GM12891 (cell line): ENCODE data around the gene COG5.

Experiments used
- DNase-seq: peaks from one replicate; pipeline ENCODE4 v3.0.0; 2011; ENCODE audit warnings: low spot score; ENCODE audit not compliant: insufficient read length
- FAIRE-seq: peaks from 2 replicates; lab custom pipeline; 2011; peaks lifted over from hg19 to GRCh38; lab: Jason Lieb, UNC
- PAX5 ChIP-seq: IDR thresholded peaks from 2 replicates; pipeline ENCODE4 v1.6.1; 2011; ENCODE audit warnings: low read length, moderate library complexity, mild to moderate bottlenecking; ENCODE audit not compliant: insufficient read depth, severe bottlenecking
- POLR2A ChIP-seq: IDR thresholded peaks from 2 replicates; pipeline ENCODE4 v1.6.1; 2011; ENCODE audit warnings: low read depth, low read length, control low read depth
- POLR2AphosphoS5 ChIP-seq: IDR thresholded peaks from 2 replicates; pipeline ENCODE4 v1.6.1; 2011; ENCODE audit warnings: low read depth, low read length, control low read depth
- POU2F2 ChIP-seq: IDR thresholded peaks from 2 replicates; pipeline ENCODE4 v1.6.1; 2011; ENCODE audit warnings: low read depth, mild to moderate bottlenecking, control low read depth, low read length, moderate library complexity
- SPI1 ChIP-seq: IDR thresholded peaks from 2 replicates; pipeline ENCODE4 v1.6.1; 2011; ENCODE audit warnings: low read depth, low read length, control low read depth
- TAF1 ChIP-seq: IDR thresholded peaks from 2 replicates; pipeline ENCODE4 v1.6.1; 2011; ENCODE audit warnings: low read depth, low read length, control low read depth

COG5 gene

GRCh38 chr7:107387128-107387527 lies 176.6 kb downstream of the COG5 start:
- FAIRE-seq (no peak), DNase-seq (no peak)
- no peak for TF ChIP-seq POU2F2
- TF ChIP-seq SPI1: no peak
- TF ChIP-seq PAX5: no peak
- TF ChIP-seq TAF1: no peak
- no peak for TF ChIP-seq POLR2AphosphoS5
- TF ChIP-seq POLR2A: no peak

DNA sequence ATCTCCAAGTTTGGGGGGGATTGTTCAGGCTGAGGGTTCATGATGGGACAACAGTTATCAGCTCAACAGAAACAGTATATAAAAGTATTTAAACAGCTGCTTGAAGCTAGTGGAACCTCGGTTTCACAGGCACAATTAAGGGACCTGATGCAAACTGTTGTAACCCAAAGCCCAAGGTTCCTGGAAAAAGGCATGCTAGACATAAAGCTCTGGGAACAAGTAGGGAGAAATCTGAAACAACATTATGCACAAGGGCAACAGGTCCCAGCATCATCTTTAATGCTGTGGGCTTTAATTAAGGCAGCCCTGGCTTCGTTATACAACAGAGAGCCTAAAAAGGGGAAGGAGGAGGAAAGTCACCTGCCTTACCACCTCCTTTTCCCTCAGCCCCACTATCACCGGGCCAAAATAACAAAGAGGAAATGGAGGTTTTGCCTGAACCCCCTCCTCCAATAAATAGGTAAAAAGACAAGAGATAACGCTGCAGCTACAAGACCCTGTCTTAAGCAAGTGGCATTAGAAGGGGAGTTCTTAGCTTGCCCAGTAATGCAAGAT lies 177.1 kb downstream of the COG5 start:
- TF ChIP-seq SPI1: no peak
- TF ChIP-seq PAX5: no peak
- TF ChIP-seq POU2F2: no peak
- no peak for TF ChIP-seq TAF1
- TF ChIP-seq POLR2AphosphoS5: no peak
- no peak for TF ChIP-seq POLR2A
- FAIRE-seq (no peak), DNase-seq (no peak)

- FAIRE-seq (no peak), DNase-seq (no peak)
- TF ChIP-seq PAX5: no peak
- TF ChIP-seq POLR2AphosphoS5: no peak
These were observed 179.7 kb downstream of the COG5 start for GRCh38 chr7:107384025-107384424.

DNA sequence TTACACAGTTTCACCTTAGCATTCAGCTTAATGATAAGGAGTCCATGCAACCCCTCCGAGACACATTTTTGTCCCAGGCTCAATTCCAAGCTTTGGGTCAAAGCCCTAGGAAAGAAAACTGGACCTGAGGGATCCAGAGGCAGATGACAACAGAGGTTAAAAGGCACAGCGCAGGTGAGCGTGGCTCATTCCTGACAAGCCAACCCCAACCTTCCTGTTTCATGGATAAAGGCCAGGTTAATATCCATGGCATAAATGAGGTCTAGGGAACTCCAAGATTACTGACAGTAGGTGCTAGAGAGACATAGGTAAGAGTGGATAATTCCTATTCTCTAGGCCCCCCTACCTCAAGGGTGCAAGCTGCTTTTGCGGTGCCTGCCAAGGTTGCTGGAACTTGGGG lies 180.5 kb downstream of the COG5 start:
- no peak for DNase-seq
- TF ChIP-seq POU2F2: no peak
- TF ChIP-seq TAF1: no peak
- no peak for TF ChIP-seq POLR2AphosphoS5
- no peak for TF ChIP-seq SPI1
- no peak for TF ChIP-seq POLR2A
- no peak for TF ChIP-seq PAX5
- FAIRE-seq: no peak

DNA sequence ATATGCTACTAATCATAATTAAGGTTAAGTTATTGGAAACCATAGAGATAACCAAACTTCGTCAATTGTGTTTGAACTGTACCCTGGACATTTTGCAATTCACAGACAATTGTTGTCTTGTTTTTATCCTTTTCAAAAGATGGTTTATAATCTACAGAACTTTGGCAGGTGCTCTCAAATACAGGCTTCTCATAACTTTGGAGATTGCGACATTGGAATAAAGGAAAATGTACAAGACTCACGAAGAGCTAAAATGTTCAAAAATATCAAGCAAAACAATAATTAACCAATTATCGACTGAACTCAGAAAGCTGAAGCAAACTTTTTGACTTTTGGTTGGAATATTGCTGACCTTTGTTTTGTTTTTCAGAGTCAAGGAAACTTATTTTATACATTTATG lies 182.3 kb downstream of the COG5 start:
- DNase-seq (no peak), FAIRE-seq (no peak)
- TF ChIP-seq SPI1: no peak
- no peak for TF ChIP-seq PAX5
- no peak for TF ChIP-seq TAF1
- no peak for TF ChIP-seq POLR2A
- no peak for TF ChIP-seq POLR2AphosphoS5
- TF ChIP-seq POU2F2: no peak

- FAIRE-seq (no peak), DNase-seq (no peak)
- TF ChIP-seq PAX5: no peak
- no peak for TF ChIP-seq TAF1
- no peak for TF ChIP-seq SPI1
- no peak for TF ChIP-seq POLR2AphosphoS5
- no peak for TF ChIP-seq POU2F2
- no peak for TF ChIP-seq POLR2A
These were observed 190.4 kb downstream of the COG5 start for GRCh38 chr7:107373354-107373753.

GRCh38 chr7:107372298-107372697 lies 191.4 kb downstream of the COG5 start:
- no peak for TF ChIP-seq POLR2AphosphoS5
- TF ChIP-seq POLR2A: no peak
- no peak for TF ChIP-seq TAF1
- TF ChIP-seq POU2F2: no peak
- no peak for TF ChIP-seq SPI1
- no peak for TF ChIP-seq PAX5
- DNase-seq: no peak
- FAIRE-seq: no peak

DNA sequence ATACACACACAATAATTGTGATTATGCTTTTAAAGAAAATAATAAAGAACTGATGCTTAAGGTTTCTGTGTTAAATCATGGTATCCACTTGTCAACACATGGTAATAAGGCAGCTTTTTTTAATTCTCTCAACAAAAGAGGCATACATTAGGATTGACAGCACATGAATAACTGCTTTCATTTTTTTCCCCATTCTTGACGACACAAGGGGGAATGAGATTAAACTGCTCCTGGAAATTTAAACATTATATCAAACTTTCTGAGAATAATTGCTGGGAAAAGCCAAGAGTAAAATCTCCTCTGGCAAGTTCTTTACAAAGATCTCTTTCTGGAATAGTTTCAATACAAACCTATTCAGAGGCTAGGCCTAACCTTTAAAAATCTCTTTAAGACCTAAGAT lies 192.9 kb downstream of the COG5 start:
- no peak for TF ChIP-seq TAF1
- TF ChIP-seq PAX5: no peak
- TF ChIP-seq POU2F2: no peak
- no peak for TF ChIP-seq POLR2AphosphoS5
- TF ChIP-seq POLR2A: no peak
- TF ChIP-seq SPI1: no peak
- no peak for FAIRE-seq
- DNase-seq: no peak

GRCh38 chr7:107364787-107365186 lies 198.9 kb downstream of the COG5 start:
- TF ChIP-seq POLR2AphosphoS5: no peak
- FAIRE-seq: no peak

DNA sequence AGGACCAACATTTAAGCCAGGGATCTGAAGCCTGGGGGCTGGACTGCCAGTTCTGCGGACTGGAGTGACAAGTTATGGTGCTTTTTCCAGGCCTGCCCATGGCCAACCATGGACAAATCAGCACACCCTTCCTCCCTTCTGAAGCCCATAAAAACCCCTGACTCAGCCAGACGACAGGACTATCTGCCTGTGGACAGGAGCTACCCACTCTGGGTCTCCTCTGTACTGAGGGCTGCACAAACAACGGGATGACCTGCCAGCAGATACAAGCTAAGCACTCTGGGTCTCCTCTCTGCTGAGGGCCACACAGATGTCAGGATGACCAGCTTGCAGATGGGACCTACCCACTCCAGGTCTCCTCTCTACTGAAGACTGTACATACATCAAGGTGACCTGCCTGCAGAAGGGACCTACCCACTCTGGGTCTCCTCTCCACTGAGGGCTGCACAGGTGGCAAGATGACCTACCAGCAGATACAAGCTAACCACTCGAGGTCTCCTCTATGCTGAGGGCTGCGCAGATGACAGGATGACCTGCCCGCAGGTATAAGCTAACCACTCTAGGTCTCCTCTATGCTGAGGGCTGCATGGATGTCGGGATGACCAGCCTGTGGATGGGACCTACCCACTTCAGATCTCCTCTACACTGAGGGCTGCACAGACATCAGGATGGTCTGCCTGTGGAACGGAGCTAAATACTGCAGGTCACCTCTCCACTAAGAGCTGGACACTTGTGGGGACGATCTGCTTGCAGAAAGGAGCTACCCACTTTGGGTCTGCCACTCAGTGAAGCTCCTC lies 204.0 kb downstream of the COG5 start:
- DNase-seq (no peak), FAIRE-seq (no peak)
- TF ChIP-seq SPI1 (no peak), POU2F2 (no peak), POLR2A (no peak), TAF1 (no peak), POLR2AphosphoS5 (no peak), PAX5 (no peak)

More at GRCh38 chr7:107364787-107365186, 198.9 kb downstream of the COG5 start:
- no peak for DNase-seq

- DNase-seq (no peak), FAIRE-seq (no peak)
- TF ChIP-seq POLR2A: no peak
These were observed 208.1 kb downstream of the COG5 start for GRCh38 chr7:107355616-107356015.
